Bronchial epithelial cell (primary cell): ENCODE measurements around the gene DYSF. TPM values are rescaled to one million over a fixed set of nuclear protein-coding genes. Genes with fewer than 3 reads are reported as not detected.
A peak's percentile ranks its signal among the peaks of the same experiment; 100 is the strongest.

Experiments used
- DNase-seq: peaks from one replicate; pipeline ENCODE4 v3.0.0-alpha.2; 2010; ENCODE audit warnings: low read depth
- FAIRE-seq: peaks from 2 replicates; lab custom pipeline; 2011; peaks lifted over from hg19 to GRCh38; lab: Jason Lieb, UNC
- H3K27me3 ChIP-seq: 2 replicates; pipeline ENCODE4 v1.5.1; 2011; ENCODE audit warnings: low read length; ENCODE audit not compliant: control insufficient read depth, insufficient read depth
- H3K36me3 ChIP-seq: 2 replicates; pipeline ENCODE4 v1.5.1; 2011; ENCODE audit warnings: low read length; ENCODE audit not compliant: control insufficient read depth, insufficient read depth
- H3K4me3 ChIP-seq: 2 replicates; pipeline ENCODE4 v1.5.1; 2011; ENCODE audit warnings: mild to moderate bottlenecking, low read depth, low read length, control low read depth
- total RNA-seq: library from RNA; depleted of rRNA; stranded (reverse); fragments of >200 nt; gene quantifications from 2 replicates; pipeline ENCODE4 v1.2.1, GENCODE V29; 2014
- TF ChIP-seq, protein P1 (sequence below): IDR thresholded peaks from 2 replicates; pipeline ENCODE4 v1.5.1; 2011; ENCODE audit warnings: mild to moderate bottlenecking, moderate library complexity, low read length, control low read depth, inconsistent platforms; ENCODE audit not compliant: insufficient read depth, severe bottlenecking

The DYSF gene
- total RNA-seq, 1 donor from 2014 or later = under 0.01 TPM

DNA sequence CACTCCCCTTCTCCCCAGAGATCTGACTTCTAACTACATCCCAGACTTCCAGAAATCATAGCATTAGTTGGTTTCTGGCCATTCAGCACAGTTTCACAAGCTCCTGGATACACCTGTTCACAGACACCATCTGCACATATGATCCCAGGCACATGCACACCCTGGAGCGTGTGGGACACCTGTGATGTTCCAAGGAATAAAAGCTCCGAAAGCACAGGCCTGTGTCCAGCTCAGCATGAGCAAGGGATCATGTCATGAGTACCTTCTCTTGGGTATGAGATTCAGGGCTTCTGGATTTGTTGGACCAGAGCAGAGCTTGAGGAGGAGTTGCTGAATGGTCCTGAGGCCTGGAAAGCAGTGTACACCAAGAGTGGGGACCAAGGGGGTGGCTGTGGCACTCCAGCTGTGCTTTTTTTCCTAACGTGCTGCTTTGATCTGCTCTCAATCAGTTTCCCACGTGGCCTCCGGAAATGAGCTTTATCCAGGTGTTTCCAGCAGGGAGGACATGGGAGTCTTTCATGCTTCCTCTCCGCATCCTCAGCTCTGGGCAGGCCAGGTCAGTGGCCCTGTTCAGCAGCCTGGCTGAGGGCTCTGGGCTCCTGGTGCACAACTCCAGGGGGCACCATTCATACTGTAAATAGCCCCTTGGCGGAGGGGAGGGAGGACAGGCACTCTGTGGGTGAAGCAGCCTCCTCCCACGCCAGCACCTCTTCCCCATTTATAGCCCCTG, 1.8 kb downstream of the DYSF start:
- FAIRE-seq (no peak), DNase-seq (no peak)
- peaks cover 1% of the 10 kb centered on the region for H3K36me3 ChIP-seq
- no peak overlapping the region for H3K4me3 ChIP-seq
- no peaks in the 10 kb centered on the region for H3K27me3 ChIP-seq
- TF ChIP-seq, protein P1, sequence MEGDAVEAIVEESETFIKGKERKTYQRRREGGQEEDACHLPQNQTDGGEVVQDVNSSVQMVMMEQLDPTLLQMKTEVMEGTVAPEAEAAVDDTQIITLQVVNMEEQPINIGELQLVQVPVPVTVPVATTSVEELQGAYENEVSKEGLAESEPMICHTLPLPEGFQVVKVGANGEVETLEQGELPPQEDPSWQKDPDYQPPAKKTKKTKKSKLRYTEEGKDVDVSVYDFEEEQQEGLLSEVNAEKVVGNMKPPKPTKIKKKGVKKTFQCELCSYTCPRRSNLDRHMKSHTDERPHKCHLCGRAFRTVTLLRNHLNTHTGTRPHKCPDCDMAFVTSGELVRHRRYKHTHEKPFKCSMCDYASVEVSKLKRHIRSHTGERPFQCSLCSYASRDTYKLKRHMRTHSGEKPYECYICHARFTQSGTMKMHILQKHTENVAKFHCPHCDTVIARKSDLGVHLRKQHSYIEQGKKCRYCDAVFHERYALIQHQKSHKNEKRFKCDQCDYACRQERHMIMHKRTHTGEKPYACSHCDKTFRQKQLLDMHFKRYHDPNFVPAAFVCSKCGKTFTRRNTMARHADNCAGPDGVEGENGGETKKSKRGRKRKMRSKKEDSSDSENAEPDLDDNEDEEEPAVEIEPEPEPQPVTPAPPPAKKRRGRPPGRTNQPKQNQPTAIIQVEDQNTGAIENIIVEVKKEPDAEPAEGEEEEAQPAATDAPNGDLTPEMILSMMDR = no peak

DNA sequence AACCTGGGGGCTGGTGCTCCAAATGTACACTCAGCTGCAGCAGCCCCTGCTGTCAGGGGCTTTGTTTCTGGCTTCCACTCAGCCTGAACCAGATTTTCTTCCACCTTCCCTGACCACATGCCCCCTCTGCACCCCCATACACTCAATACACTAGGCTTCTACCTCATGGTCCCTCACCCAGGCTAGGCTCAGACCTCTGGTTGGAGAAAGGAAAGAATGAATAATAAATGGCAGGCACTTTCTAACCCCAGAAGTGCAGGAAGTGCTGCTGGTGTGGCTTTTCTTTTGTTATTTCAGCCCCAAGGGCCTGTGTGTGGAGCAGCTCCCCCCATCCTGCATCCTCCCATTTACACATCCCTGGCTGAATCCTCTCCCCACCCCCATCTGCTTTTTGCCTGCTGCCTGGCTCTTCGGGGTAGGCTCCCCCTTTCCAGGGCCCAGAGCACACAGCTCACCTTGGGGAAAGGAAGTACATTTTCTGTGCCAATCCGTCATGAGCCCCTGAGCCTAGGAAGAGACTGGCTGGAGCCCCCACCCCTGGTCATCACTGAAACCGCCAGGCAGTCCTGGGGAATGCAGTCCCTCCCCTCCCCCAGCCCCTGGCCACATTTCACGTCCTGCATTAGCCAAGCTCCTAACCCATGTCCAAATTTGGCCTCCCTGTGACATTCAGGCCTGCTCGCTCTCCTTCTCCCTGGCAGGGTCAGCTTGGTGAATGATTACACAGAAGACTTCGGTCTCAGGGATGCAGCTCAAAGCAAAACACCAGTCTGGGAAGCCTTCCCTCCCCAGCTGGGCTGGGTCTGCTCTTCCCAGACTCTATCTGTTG, 2.6 kb downstream of the DYSF start:
- Histone ChIP-seq H3K36me3 (peaks cover 1% of the 10 kb centered on the region), H3K27me3 (no peaks in the 10 kb centered on the region), H3K4me3 (no peak overlapping the region)
- TF ChIP-seq, protein P1 = no peak
- DNase-seq (no peak), FAIRE-seq (no peak)

DNA sequence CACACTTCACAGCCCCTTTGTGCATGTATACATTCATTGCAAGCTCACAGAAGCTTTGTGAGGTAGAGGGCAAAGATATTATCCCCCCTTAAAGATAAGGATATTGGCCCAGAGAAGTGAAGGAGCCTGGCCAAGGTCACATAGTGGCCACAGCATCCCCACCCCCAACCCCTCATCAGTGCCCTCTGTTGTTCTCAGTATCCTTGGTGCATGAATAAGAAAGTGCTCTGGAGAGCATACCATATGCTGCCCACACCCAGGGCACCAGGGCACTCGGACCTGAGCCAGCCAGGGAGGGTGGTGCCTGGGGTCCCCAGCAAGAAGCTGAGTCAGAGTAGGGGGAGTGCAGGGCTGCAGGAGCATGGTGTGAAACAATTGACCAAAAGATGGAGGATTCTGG, 3.3 kb downstream of the DYSF start:
- DNase-seq (no peak), FAIRE-seq (no peak)
- peaks cover 1% of the 10 kb centered on the region for H3K36me3 ChIP-seq
- TF ChIP-seq, protein P1 = no peak
- no peak overlapping the region for H3K4me3 ChIP-seq
- H3K27me3 ChIP-seq = no peaks in the 10 kb centered on the region

DNA sequence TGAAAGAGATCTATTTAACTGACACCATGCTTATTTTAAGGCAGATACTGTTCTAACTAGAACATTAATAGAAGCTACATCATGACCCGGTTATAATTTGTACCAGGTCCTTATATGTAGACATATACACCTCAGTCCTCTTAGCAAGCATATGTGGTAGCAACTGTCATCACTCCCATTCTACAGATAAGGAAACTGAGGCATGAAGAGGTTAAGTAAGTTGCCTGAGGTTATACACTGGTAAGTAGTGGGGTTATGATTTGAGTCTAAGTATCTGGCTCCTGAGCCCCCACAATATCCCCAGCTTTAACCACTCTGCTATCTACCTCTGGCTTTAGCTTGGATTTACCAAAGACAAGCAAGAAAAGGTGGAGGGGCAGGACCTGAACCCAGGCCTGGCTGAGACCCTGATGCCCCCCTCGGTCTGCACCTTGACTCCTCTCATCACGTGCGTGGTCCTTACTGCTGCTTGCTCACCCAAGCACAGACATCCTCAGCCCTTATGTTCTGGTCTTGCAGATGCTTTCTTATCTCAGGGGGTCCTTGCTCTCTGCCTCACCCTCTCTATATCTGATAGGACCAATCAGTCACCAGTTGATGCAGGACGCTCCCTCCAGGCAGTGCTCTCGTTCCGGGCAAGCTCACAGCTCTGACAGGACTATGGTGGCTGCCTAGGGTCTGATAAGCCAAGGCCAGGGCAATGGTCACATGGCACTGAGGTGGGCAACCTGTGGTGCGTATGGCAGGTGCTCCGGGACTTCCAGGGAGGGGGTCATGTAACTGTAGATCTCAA, 4.0 kb downstream of the DYSF start:
- TF ChIP-seq, protein P1 = no peak
- FAIRE-seq (no peak), DNase-seq (no peak)
- Histone ChIP-seq H3K36me3 (peaks cover 1% of the 10 kb centered on the region), H3K27me3 (no peaks in the 10 kb centered on the region), H3K4me3 (no peak overlapping the region)

DNA sequence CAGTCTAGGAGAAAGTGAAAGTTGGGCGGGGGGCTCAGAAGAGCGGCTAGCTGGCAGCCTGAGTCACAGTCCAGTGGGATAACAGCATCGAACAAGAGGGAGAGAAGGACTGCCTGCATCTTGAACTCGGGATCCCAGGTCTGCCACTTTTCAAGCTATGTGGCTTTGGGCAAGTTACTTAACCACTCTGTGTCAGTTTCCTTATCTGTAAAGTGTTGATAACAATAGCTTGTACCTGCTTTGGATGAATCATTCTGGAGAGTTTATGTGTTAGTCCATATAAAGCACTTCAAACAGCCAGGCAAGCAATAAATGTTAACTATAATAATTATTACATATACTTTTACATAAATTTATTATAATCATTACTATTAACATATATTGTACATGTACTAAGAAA, 4.6 kb downstream of the DYSF start:
- TF ChIP-seq, protein P1 = no peak
- DNase-seq (peak; percentile 27), FAIRE-seq (no peak)
- Histone ChIP-seq H3K4me3 (no peak overlapping the region), H3K36me3 (peaks cover 1% of the 10 kb centered on the region), H3K27me3 (no peaks in the 10 kb centered on the region)
